Measurements from ENCODE around the gene IL18R1. TPM values are rescaled to one million over a fixed set of nuclear protein-coding genes. Genes with fewer than 3 reads are reported as not detected.

The IL18R1 gene, protein sequence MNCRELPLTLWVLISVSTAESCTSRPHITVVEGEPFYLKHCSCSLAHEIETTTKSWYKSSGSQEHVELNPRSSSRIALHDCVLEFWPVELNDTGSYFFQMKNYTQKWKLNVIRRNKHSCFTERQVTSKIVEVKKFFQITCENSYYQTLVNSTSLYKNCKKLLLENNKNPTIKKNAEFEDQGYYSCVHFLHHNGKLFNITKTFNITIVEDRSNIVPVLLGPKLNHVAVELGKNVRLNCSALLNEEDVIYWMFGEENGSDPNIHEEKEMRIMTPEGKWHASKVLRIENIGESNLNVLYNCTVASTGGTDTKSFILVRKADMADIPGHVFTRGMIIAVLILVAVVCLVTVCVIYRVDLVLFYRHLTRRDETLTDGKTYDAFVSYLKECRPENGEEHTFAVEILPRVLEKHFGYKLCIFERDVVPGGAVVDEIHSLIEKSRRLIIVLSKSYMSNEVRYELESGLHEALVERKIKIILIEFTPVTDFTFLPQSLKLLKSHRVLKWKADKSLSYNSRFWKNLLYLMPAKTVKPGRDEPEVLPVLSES
- not detected for total RNA-seq (ENCODE audit: unreplicated experiment)
- long read RNA-seq = 0 reads

DNA sequence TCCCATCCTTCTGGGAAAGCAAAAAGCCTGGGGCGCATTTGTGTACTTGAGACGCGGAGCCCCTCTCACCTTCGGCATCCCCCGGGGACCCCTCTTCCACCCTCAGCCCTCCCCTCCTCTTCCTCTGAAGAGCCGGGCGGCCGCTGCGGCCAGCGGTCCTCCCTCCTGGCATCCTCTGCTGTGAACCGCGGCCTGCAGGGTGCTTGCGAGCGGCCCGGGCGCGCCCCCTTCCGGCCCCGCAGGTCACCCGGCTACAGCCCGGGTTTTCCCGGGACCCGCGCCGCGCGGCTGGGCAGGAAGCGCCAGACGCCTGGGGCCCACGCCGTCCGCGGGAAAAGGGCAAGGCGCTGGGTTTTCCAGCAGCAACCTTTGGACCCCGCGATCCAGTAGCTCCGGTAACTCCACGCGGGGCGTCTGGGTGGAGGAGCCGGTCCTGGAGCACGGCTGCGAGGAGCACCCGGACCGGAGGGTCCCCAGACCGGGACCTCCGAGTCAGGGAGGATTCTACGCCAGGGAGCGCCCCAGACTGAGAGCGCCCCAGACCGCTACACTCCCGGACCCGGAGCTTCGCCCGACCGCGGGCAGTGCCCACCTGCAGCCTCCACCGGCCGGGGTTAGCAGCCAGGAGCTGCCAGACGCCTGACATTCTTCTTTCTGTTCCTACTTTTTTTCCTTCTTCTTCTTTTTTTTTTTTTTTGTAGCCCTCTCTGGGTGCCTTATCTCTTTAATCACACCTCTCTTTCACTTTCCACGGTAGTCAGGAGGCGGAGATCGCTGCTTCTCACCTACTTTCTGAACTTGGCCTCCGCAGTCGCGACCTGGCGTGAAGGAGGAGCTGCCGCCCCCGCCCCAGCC lies at the start of gene IL18R1:
IL18R1 (plus strand) TSS at position 271 of the 855 bp plus-strand sequence. CDS start 6,865 bp downstream, outside the sequence.
- Mint-ChIP-seq H3K27ac (ENCODE audit: unreplicated experiment) (peak within 1 kb of the TSS; percentile 22), H3K4me3 (ENCODE audit: unreplicated experiment) (peak within 1 kb of the TSS; percentile 88), H3K9me3 (ENCODE audit: unreplicated experiment) (peaks cover 2% of the 10 kb centered on the region), H3K36me3 (ENCODE audit: unreplicated experiment) (no peaks in the 10 kb centered on the region), H3K4me1 (ENCODE audit: low read depth, unreplicated experiment) (peaks cover 4% of the 10 kb centered on the region), H3K27me3 (ENCODE audit: unreplicated experiment) (no peaks in the 10 kb centered on the region)
- peak; percentile 87 for DNase-seq
- TF ChIP-seq, protein P1, sequence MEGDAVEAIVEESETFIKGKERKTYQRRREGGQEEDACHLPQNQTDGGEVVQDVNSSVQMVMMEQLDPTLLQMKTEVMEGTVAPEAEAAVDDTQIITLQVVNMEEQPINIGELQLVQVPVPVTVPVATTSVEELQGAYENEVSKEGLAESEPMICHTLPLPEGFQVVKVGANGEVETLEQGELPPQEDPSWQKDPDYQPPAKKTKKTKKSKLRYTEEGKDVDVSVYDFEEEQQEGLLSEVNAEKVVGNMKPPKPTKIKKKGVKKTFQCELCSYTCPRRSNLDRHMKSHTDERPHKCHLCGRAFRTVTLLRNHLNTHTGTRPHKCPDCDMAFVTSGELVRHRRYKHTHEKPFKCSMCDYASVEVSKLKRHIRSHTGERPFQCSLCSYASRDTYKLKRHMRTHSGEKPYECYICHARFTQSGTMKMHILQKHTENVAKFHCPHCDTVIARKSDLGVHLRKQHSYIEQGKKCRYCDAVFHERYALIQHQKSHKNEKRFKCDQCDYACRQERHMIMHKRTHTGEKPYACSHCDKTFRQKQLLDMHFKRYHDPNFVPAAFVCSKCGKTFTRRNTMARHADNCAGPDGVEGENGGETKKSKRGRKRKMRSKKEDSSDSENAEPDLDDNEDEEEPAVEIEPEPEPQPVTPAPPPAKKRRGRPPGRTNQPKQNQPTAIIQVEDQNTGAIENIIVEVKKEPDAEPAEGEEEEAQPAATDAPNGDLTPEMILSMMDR (IDR thresholded peaks at IDR 0.05; ENCODE audit: partially characterized antibody, unreplicated experiment) = peak; percentile 77

GRCh38 chr2:102306125-102306524 lies 49.5 kb upstream of the IL18R1 start:
- Mint-ChIP-seq H3K36me3 (ENCODE audit: unreplicated experiment) (no peaks in the 10 kb centered on the region), H3K9me3 (ENCODE audit: unreplicated experiment) (no peaks in the 10 kb centered on the region), H3K4me3 (ENCODE audit: unreplicated experiment) (no peak overlapping the region), H3K27me3 (ENCODE audit: unreplicated experiment) (no peaks in the 10 kb centered on the region), H3K4me1 (ENCODE audit: low read depth, unreplicated experiment) (no peaks in the 10 kb centered on the region), H3K27ac (ENCODE audit: unreplicated experiment) (no peak overlapping the region)
- no peak for DNase-seq
- TF ChIP-seq, protein P1 (IDR thresholded peaks at IDR 0.05; ENCODE audit: partially characterized antibody, unreplicated experiment) = no peak

DNA sequence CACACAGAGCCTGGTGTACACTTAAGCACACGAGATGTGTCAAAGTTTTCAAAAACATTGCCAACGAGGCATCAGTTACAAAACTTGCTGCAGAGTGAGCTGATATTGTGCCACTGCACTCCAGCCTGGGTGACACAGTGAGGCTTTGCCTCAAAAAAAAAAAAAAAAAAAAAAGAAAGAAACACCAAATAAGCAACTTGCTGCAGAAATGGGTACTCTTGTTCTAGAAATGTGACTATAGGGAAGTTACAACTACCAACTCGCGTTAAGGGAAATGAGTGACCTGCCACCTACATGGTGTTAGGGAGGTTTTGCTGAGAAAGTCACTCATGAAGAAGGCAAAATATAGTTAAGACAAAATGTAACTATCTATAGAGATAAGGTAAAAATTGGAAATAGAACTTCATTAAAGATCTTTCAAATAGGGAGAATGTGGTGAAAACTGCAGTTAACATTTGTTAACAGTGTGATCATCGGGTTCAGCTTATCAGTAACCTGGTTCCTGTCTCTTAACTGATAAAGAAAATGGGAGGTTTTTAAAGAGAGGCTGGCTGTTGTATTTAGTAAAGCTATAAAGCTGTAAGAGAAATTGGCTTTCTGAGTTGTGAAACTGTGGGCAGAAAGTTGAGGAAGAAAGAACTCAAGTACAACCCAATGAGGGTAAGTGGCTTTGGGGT lies 44.5 kb upstream of the IL18R1 start, which contains the start of gene IL1RL1:
IL1RL1 (plus strand) TSS at position 600 of the 677 bp plus-strand sequence. CDS start 26,702 bp downstream, outside the sequence.
- Mint-ChIP-seq H3K4me1 (ENCODE audit: low read depth, unreplicated experiment) (no peaks in the 10 kb centered on the region), H3K27me3 (ENCODE audit: unreplicated experiment) (no peaks in the 10 kb centered on the region), H3K4me3 (ENCODE audit: unreplicated experiment) (no peak within 1 kb of the TSS), H3K9me3 (ENCODE audit: unreplicated experiment) (peaks cover 2% of the 10 kb centered on the region), H3K27ac (ENCODE audit: unreplicated experiment) (no peak within 1 kb of the TSS), H3K36me3 (ENCODE audit: unreplicated experiment) (no peaks in the 10 kb centered on the region)
- no peak for DNase-seq
- TF ChIP-seq, protein P1 (IDR thresholded peaks at IDR 0.05; ENCODE audit: partially characterized antibody, unreplicated experiment) = no peak

DNA sequence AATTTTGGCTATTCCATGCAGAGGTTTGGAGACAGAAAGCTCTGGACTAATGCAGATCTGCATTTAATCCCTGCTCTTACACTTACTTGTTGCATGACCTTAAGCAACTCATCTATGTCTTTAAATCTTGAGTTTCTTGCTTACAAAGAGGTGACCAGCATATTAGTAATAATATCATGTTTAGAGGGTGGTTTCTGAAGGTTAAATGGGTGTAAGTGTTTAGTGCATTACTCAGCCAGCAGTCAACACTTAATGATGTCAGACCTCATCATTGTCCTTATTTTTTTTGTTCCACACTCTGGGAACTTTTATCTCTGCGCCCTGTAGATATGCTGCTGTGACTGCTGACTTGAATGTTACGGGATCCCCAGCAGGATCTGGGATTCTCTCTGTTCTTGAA lies 42.6 kb upstream of the IL18R1 start:
- TF ChIP-seq, protein P1 (IDR thresholded peaks at IDR 0.05; ENCODE audit: partially characterized antibody, unreplicated experiment) = no peak
- DNase-seq = no peak
- H3K4me3 Mint-ChIP-seq (ENCODE audit: unreplicated experiment) = no peak overlapping the region
- H3K27ac Mint-ChIP-seq (ENCODE audit: unreplicated experiment) = no peak overlapping the region
- peaks cover 2% of the 10 kb centered on the region for H3K9me3 Mint-ChIP-seq (ENCODE audit: unreplicated experiment)
- no peaks in the 10 kb centered on the region for H3K27me3 Mint-ChIP-seq (ENCODE audit: unreplicated experiment)
- no peaks in the 10 kb centered on the region for H3K36me3 Mint-ChIP-seq (ENCODE audit: unreplicated experiment)
- H3K4me1 Mint-ChIP-seq (ENCODE audit: low read depth, unreplicated experiment) = no peaks in the 10 kb centered on the region
